DND-41 (cell line): Measurements from ENCODE around the gene PCDH9.

Experiments
- ATAC-seq: fragments of 200-7000 bp; cut with Tn5 transposase; 3 replicates; pipeline ENCODE4 v1.9.1; 2021; ENCODE audit warnings: low read depth; ENCODE audit not compliant: insufficient read depth
- DNase-seq: peaks from one replicate; pipeline ENCODE4 v3.0.0-alpha.2; 2020
- H2AFZ ChIP-seq: 2 replicates; pipeline ENCODE4 v1.6.0; 2012; ENCODE audit warnings: low read depth, low read length
- H3K27ac ChIP-seq: 2 replicates; pipeline ENCODE4 v1.5.1; 2012; ENCODE audit warnings: low read length, inconsistent platforms
- H3K27me3 ChIP-seq: fragments of 200-600 bp; sonication (generic); 2 replicates; pipeline ENCODE4 v1.6.0; 2012; ENCODE audit warnings: low read length, mild to moderate bottlenecking, inconsistent platforms; ENCODE audit not compliant: insufficient read depth, poor library complexity
- H3K36me3 ChIP-seq: 2 replicates; pipeline ENCODE4 v1.5.1; 2012; ENCODE audit warnings: low read length, inconsistent platforms; ENCODE audit not compliant: insufficient read depth
- H3K4me1 ChIP-seq: 2 replicates; pipeline ENCODE4 v1.5.1; 2012; ENCODE audit warnings: mild to moderate bottlenecking, low read length; ENCODE audit not compliant: insufficient read depth
- H3K4me2 ChIP-seq: 2 replicates; pipeline ENCODE4 v1.6.0; 2012; ENCODE audit warnings: mild to moderate bottlenecking, moderate library complexity, low read length, inconsistent platforms; ENCODE audit not compliant: insufficient read depth
- H3K4me3 ChIP-seq, 2 experiments: fragments of 200-600 bp in 1 of 2; shearing (Covaris generic) in 1 of 2; 2 replicates each; pipeline ENCODE4 v1.5.1; 2012 to 2016; ENCODE audit warnings: inconsistent platforms in 2 of 2, low read length in 2 of 2, mild to moderate bottlenecking in 2 of 2, low read depth in 1 of 2, moderate library complexity in 1 of 2
- H3K79me2 ChIP-seq: 2 replicates; pipeline ENCODE4 v1.6.0; 2012; ENCODE audit warnings: low read length, inconsistent platforms; ENCODE audit not compliant: insufficient read depth
- H3K9ac ChIP-seq: 2 replicates; pipeline ENCODE4 v1.6.0; 2012; ENCODE audit warnings: low read depth, mild to moderate bottlenecking, inconsistent platforms, low read length, moderate library complexity
- H3K9me3 ChIP-seq: 2 replicates; pipeline ENCODE4 v1.5.1; 2012; ENCODE audit warnings: low read length, moderate library complexity, mild to moderate bottlenecking, inconsistent platforms; ENCODE audit not compliant: insufficient read depth, severe bottlenecking
- H4K20me1 ChIP-seq: 2 replicates; pipeline ENCODE4 v1.6.0; 2012; ENCODE audit warnings: low read length; ENCODE audit not compliant: insufficient read depth
- EZH2 ChIP-seq: IDR thresholded peaks from 3 replicates; pipeline ENCODE4 v1.6.1; 2012; ENCODE audit warnings: borderline replicate concordance, low read depth, mild to moderate bottlenecking, moderate library complexity, low read length, inconsistent platforms; ENCODE audit not compliant: severe bottlenecking
- TF ChIP-seq, protein P1 (sequence below): IDR thresholded peaks from 2 replicates; pipeline ENCODE4 v1.5.1; 2012; ENCODE audit warnings: borderline replicate concordance, low read length, moderate library complexity, mild to moderate bottlenecking; ENCODE audit not compliant: poor library complexity, severe bottlenecking; ENCODE audit errors: extremely low read depth

The PCDH9 gene

DNA sequence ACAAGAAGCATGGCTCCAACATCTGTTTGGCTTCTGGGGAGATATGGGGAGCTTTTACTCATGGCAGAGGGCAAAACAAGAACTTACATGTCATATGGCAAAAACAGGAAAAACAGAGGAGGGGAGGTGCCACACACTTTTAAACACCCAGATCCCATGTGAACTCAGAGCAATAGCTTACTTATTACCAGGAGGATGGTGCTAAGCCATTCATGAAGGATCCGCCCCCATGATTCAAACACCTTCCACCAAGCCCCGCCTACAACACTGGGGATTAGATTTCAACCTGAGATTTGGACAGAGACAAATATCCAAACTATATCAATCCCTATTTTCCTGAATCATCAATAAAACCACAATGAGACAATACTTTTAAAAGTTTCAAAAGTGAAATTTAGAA lies 712.1 kb downstream of the PCDH9 start:
- no peaks in the 10 kb centered on the region for H3K36me3 ChIP-seq
- no peak overlapping the region for H3K9ac ChIP-seq
- H3K27me3 ChIP-seq = no peaks in the 10 kb centered on the region
- DNase-seq (no peak), ATAC-seq (no peak)
- no peaks in the 10 kb centered on the region for H4K20me1 ChIP-seq
- no peaks in the 10 kb centered on the region for H3K9me3 ChIP-seq
- TF ChIP-seq, protein P1, sequence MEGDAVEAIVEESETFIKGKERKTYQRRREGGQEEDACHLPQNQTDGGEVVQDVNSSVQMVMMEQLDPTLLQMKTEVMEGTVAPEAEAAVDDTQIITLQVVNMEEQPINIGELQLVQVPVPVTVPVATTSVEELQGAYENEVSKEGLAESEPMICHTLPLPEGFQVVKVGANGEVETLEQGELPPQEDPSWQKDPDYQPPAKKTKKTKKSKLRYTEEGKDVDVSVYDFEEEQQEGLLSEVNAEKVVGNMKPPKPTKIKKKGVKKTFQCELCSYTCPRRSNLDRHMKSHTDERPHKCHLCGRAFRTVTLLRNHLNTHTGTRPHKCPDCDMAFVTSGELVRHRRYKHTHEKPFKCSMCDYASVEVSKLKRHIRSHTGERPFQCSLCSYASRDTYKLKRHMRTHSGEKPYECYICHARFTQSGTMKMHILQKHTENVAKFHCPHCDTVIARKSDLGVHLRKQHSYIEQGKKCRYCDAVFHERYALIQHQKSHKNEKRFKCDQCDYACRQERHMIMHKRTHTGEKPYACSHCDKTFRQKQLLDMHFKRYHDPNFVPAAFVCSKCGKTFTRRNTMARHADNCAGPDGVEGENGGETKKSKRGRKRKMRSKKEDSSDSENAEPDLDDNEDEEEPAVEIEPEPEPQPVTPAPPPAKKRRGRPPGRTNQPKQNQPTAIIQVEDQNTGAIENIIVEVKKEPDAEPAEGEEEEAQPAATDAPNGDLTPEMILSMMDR = no peak
- TF ChIP-seq EZH2 = no peak
- 0 out of 2 replicates have a peak, but pooled peaks cover 3% of the 10 kb centered on the region for H3K4me1 ChIP-seq
- H3K27ac ChIP-seq = no peak overlapping the region
- H3K79me2 ChIP-seq = no peaks in the 10 kb centered on the region
- no peak overlapping the region for H3K4me2 ChIP-seq
- no peak overlapping the region for H2AFZ ChIP-seq
- no peak overlapping the region for H3K4me3 ChIP-seq

- Histone ChIP-seq H2AFZ (no peak overlapping the region), H3K4me3 (no peak overlapping the region), H4K20me1 (no peaks in the 10 kb centered on the region), H3K27ac (no peak overlapping the region), H3K27me3 (no peaks in the 10 kb centered on the region), H3K4me2 (no peak overlapping the region), H3K79me2 (no peaks in the 10 kb centered on the region), H3K9me3 (no peaks in the 10 kb centered on the region), H3K4me1 (no peaks in the 10 kb centered on the region), H3K9ac (no peak overlapping the region), H3K36me3 (no peaks in the 10 kb centered on the region)
- no peak for ATAC-seq
- no peak for DNase-seq
- no peak for TF ChIP-seq EZH2
- TF ChIP-seq, protein P1 = no peak
These were observed 716.4 kb downstream of the PCDH9 start for GRCh38 chr13:66513728-66514127.

DNA sequence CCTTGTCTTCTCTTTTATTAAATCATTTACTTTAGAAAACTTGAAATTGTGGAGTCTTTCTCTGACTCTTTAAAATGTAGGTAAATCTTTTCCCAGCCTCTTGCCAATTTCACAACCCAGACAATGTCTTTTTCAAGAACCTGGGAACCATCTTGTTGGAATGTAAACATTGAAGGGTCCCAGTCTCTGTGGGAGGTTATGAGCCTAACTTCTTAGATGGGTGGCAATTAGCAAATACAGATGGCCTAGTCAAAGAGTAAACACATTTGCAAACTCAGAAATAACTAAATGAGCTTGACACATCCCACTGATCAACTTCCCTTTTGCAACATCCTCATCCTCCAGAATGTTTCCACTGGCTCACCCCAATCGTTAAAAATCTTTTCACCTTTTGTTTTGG lies 721.0 kb downstream of the PCDH9 start:
- no peak overlapping the region for H3K27ac ChIP-seq
- ATAC-seq (no peak), DNase-seq (no peak)
- H2AFZ ChIP-seq = no peak overlapping the region
- no peak overlapping the region for H3K9ac ChIP-seq
- no peaks in the 10 kb centered on the region for H3K36me3 ChIP-seq
- H3K4me3 ChIP-seq = no peak overlapping the region
- H3K79me2 ChIP-seq = no peaks in the 10 kb centered on the region
- TF ChIP-seq EZH2 = no peak
- H4K20me1 ChIP-seq = no peaks in the 10 kb centered on the region
- H3K9me3 ChIP-seq = no peaks in the 10 kb centered on the region
- no peaks in the 10 kb centered on the region for H3K4me1 ChIP-seq
- H3K27me3 ChIP-seq = no peaks in the 10 kb centered on the region
- H3K4me2 ChIP-seq = no peak overlapping the region

DNA sequence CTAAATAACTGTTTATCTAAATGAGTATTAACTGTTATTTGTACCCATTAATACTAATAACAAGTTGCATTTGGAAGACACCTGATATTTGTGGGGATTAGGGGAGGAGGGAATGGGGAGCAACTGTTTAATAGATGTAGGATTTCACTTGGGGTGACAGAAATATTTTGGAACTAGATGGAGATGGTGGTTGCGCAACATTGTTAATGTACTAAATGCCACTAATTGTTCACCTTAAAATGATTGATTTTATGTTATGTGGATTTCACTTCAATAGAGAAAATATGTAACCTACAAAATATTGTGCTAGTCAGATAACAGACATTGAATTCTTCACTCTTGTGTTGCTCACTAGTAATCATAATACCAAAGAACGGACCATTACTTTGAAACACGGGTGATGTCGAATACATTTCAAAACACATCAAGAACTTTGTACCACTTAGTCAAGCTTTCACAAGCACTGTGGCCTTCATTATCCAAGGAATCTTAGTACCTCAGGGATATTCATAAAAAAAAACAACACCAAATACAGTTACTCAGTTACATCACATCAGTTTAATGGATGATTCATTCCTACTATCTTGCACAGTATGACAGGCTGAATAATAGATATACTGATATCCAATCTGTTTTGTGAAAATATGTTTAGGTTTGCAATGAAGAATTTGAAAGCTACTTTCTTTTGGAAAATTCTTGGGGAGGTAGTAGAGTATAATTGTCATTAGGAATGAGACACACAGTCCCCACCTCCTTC lies 721.8 kb downstream of the PCDH9 start:
- ATAC-seq = no peak
- H3K27me3 ChIP-seq = no peaks in the 10 kb centered on the region
- no peaks in the 10 kb centered on the region for H4K20me1 ChIP-seq
- H3K9ac ChIP-seq = no peak overlapping the region
- H3K4me3 ChIP-seq = no peak overlapping the region
- no peak overlapping the region for H3K4me2 ChIP-seq
- H3K4me1 ChIP-seq = no peaks in the 10 kb centered on the region
- no peaks in the 10 kb centered on the region for H3K36me3 ChIP-seq
- H3K9me3 ChIP-seq = no peaks in the 10 kb centered on the region
- no peak overlapping the region for H3K27ac ChIP-seq
- TF ChIP-seq, protein P1 = no peak
- no peak for TF ChIP-seq EZH2
- DNase-seq = no peak
- no peaks in the 10 kb centered on the region for H3K79me2 ChIP-seq
- H2AFZ ChIP-seq = no peak overlapping the region
